GM19023 (cell line): ENCODE data around the gene ISG15.

ENCODE experiments used
- ATAC-seq: cut with Tn5 transposase; IDR thresholded peaks from one replicate; pipeline ENCODE4 v1.9.1; 2021; ENCODE audit warnings: mild to moderate bottlenecking, moderate library complexity; ENCODE audit not compliant: unreplicated experiment

The ISG15 gene

GRCh38 chr1:1013105-1013921 is at the start of gene ISG15:
Gene ISG15 (plus strand): TSS chr1:1013497. CDS start chr1:1013574, 77 bp downstream.
- ATAC-seq = peak; percentile 77

GRCh38 chr1:963746-964525 is 49.4 kb upstream of the ISG15 start:
- ATAC-seq = no peak

DNA sequence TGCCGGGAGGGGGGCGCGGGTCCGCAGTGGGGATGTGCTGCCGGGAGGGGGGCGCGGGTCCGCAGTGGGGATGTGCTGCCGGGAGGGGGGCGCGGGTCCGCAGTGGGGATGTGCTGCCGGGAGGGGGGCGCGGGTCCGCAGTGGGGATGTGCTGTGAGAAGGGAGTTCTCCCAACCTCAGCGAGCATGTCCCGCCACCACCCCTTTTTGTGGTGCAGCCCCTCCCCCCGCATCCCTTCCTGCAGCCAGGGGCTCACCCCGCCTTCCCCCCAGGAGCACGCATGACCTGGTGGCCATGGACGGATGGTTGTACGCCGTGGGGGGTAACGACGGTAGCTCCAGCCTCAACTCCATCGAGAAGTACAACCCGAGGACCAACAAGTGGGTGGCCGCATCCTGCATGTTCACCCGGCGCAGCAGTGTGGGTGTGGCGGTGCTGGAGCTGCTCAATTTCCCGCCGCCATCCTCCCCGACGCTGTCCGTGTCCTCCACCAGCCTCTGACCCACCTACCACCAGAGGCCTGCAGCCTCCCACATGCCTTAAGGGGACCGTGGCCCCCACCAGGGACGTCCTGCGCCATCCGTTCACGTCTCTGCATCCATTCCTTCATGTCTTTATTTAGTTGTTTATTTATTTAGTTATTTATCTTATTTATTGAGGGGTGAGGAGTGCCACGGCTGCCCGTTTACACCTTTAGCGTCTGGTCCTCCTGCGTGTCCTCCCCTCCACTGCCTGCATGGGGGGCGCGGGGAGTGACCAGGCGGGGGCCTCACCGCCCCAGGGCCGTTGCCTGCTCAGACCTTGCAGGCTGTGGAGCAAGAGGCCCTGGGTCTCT is 48.4 kb upstream of the ISG15 start:
- no peak for ATAC-seq

- no peak for ATAC-seq
Observed at GRCh38 chr1:965526-966134, 47.7 kb upstream of the ISG15 start.

DNA sequence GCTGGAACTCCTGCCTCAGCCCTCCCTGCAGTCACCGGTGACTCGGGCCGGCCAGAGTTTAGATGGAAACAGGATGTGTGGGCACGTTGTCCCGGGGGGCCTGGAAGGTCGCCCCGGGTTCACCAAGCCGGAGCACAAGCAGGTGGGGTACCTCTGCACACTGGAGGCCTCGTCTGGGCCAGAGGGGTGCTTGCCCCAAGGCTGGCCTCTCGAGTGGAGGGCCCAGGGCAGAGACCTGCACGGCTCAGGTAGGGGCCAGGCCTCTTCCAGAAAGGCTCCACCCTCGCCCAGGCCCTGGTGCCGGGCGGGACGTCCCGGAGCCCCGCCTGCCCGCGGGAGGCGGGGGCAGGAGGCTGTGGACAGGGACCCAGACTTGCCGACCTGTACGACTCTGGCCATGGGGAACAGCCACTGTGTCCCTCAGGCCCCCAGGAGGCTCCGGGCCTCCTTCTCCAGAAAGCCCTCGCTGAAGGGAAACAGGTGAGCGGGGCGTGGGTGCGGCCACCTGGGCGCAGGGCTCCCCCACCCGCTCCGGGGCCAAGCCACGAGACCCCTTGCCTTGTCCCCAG is 47.1 kb upstream of the ISG15 start, which contains the start of gene PLEKHN1:
TSS of gene PLEKHN1 (plus strand) at position 348 of the 569 bp plus-strand sequence. CDS start at position 398, 50 bp downstream.
- peak; percentile 41 for ATAC-seq

DNA sequence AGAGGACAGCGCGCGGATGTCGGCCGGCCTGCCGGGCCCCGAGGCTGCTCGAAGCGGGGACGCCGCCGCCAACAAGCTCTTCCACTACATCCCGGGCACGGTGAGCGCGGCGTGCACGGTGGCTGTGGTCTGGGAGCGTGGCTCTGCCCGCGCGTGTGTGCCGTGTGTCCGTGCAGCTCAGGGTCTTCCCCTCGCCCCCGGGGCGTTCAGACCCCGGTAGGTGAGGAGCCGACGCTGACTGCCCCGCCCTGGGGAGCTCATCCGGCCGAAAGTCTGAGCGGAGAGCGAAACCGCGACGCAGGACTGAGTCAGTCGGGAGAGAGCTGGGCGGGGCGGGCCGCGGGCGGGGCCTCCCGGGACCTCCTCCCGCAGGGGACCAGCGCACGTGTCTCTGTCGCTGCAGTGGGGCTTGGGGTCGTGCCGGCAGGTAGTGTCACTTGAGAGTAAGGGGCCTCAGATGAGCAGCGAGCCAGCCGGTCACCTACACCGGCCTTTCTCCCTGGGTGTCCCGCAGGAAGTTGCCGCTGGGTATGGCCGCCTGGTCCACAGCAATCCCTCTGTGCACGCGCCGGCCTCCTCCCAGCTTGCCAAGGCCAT is 46.5 kb upstream of the ISG15 start:
- peak; percentile 67 for ATAC-seq

- ATAC-seq = no peak
Observed at GRCh38 chr1:967466-968343, 45.6 kb upstream of the ISG15 start.

GRCh38 chr1:969260-969855 is 43.9 kb upstream of the ISG15 start:
- no peak for ATAC-seq

GRCh38 chr1:970242-970972 is 42.9 kb upstream of the ISG15 start:
- ATAC-seq = no peak

- no peak for ATAC-seq
Observed at GRCh38 chr1:970973-971730, 42.1 kb upstream of the ISG15 start.

- no peak for ATAC-seq
Observed at GRCh38 chr1:971751-972506, 41.4 kb upstream of the ISG15 start.

GRCh38 chr1:972726-973458 is 40.4 kb upstream of the ISG15 start:
- no peak for ATAC-seq

DNA sequence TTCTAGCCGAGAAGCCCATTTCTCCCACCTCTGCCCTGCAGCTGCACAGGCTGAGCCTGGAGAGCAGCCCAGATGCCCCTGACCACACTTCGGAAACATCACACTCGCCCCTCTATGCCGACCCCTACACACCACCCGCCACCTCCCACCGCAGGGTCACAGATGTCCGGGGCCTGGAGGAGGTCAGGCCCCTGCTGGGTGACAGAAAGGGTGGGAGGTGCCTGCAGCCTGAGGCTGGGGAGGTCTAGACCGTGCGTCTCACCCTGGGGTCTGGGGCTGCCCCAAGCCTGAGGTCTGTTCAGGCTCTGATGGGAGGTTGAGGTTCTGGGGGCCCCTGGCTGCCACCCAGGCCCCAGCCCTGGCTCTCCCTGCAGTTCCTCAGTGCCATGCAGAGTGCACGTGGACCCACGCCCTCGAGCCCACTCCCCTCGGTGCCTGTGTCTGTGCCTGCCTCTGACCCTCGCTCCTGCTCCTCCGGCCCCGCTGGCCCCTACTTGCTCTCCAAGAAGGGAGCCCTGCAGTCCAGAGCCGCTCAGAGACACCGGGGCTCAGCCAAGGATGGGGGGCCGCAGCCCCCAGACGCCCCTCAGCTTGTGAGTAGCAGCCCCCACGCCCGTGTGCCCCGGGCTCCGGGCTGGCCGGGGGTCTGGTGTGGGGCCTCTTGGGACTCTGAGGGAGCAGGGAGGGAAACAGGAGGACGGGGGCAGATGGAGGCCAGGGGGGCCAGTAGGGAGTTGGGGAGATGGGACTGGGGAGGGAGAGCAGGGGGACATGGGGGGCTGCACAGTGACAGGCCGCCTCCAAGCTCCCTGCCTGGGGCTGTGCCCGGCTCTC is 39.6 kb upstream of the ISG15 start:
- ATAC-seq = no peak

- ATAC-seq = no peak
Observed at GRCh38 chr1:974293-974640, 39.0 kb upstream of the ISG15 start.
